Esophagus muscularis mucosa (tissue), 4 donors: ENCODE data around the gene LHX4. TPM values are rescaled to one million over a fixed set of nuclear protein-coding genes. Genes with fewer than 3 reads are reported as not detected.

ENCODE experiments used
- DNase-seq: peaks from one replicate; pipeline ENCODE4 v3.0.0-alpha.2; 2017; ENCODE audit errors: extremely low spot score
- H3K27ac ChIP-seq, 4 donors: fragments of 200-600 bp; sonication (generic); replicated peaks in 1 of 4; 1 replicate in 3 of 4; 2 replicates in 1 of 4; pipeline ENCODE4 v1.5.1; 2016 to 2019; ENCODE audit warnings: mild to moderate bottlenecking in 1 of 4
- H3K27me3 ChIP-seq, 4 donors: fragments of 200-600 bp; sonication (generic); one replicate each; pipeline versions ENCODE4 v1.5.1 to v1.6.0; 2016 to 2019
- H3K36me3 ChIP-seq, 4 donors: fragments of 200-600 bp; sonication (generic); one replicate each; pipeline ENCODE4 v1.5.1; 2016 to 2019
- H3K4me1 ChIP-seq, 4 donors: fragments of 200-600 bp; sonication (generic); one replicate each; pipeline ENCODE4 v1.5.1; 2016 to 2019
- H3K4me3 ChIP-seq, 4 donors: fragments of 200-600 bp; sonication (generic); 1 replicate in 2 of 4; 2 replicates in 2 of 4; pipeline ENCODE4 v1.5.1; 2016 to 2019; ENCODE audit warnings: mild to moderate bottlenecking in 4 of 4, moderate library complexity in 1 of 4
- H3K9me3 ChIP-seq, 4 donors: fragments of 200-600 bp; sonication (generic); 1 replicate in 3 of 4; 2 replicates in 1 of 4; pipeline ENCODE4 v1.5.1; 2016 to 2019
- CTCF ChIP-seq, 3 experiments: fragments of 200-600 bp in 2 of 3; fragments of 450-650 bp in 1 of 3; sonication (generic) in 2 of 3; IDR thresholded peaks; one replicate each; pipeline ENCODE4 v1.5.1; 2017 to 2019; ENCODE audit warnings: antibody characterized with exemption in 3 of 3, mild to moderate bottlenecking in 2 of 3, moderate library complexity in 1 of 3
- EP300 ChIP-seq: sonication (generic); formaldehyde crosslinking; IDR thresholded peaks from one replicate; pipeline ENCODE4 v1.6.1; 2017; ENCODE audit warnings: antibody characterized with exemption
- POLR2A ChIP-seq: fragments of 450-650 bp; IDR thresholded peaks from one replicate; pipeline ENCODE4 v1.6.1; 2017; ENCODE audit warnings: antibody characterized with exemption, moderate library complexity, mild to moderate bottlenecking, low read depth
- POLR2AphosphoS5 ChIP-seq, 2 donors: sonication (generic); formaldehyde crosslinking; IDR thresholded peaks; one replicate each; pipeline ENCODE4 v1.6.1; 2017; ENCODE audit warnings: antibody characterized with exemption in 2 of 2
- WGBS: methylation state at CpG from one replicate; pipeline ENCODE4 v1.1.5; 2018; 5-methylcytosine and 5-hydroxymethylcytosine counted together
- intact Hi-C: fragments of 100-400 bp; cut with DNase I; formaldehyde crosslinking; loops from one replicate; pipeline ENCODE4 v1.15.1; 2023
- total RNA-seq, 4 donors: library from RNA; depleted of rRNA; stranded (reverse); fragments of >200 nt; gene quantifications; one replicate each; pipeline versions ENCODE4 v1.1.0 to v1.2.1, GENCODE V29; 2016

The LHX4 gene
- total RNA-seq, 4 donors from 2014 or later, result not detected

- TF ChIP-seq POLR2AphosphoS5 (IDR thresholded peaks at IDR 0.05) (no peak), EP300 (no peak), CTCF (IDR thresholded peaks at IDR 0.05) (no peak), POLR2A (no peak)
Observed at GRCh38 chr1:180290265-180291001, 60.4 kb downstream of the LHX4 start.

GRCh38 chr1:180291004-180291403 lies 60.9 kb downstream of the LHX4 start:
- WGBS, result 84% methylated on average over 1 of the region's 1 CpG
- H3K9me3 ChIP-seq, result no peaks in the 10 kb centered on the region
- DNase-seq, result no peak
- TF ChIP-seq CTCF (IDR thresholded peaks at IDR 0.05) (no peak), EP300 (no peak), POLR2AphosphoS5 (IDR thresholded peaks at IDR 0.05) (no peak), POLR2A (no peak)
- H3K36me3 ChIP-seq, result peaks cover 0 to 7% (median 3%) of the 10 kb centered on the region in 4 donors
- intact Hi-C loops, result no loop called here
- no peak overlapping the region for H3K27ac ChIP-seq
- peaks cover 0 to 4% (median 0%) of the 10 kb centered on the region in 4 donors for H3K4me1 ChIP-seq
- H3K27me3 ChIP-seq, result no peaks in the 10 kb centered on the region
- no peak overlapping the region for H3K4me3 ChIP-seq

More at GRCh38 chr1:180290265-180291001, 60.4 kb downstream of the LHX4 start:
- Histone ChIP-seq H3K4me1 (peaks cover 0 to 4% (median 0%) of the 10 kb centered on the region in 4 donors), H3K4me3 (no peak overlapping the region), H3K9me3 (no peaks in the 10 kb centered on the region), H3K27ac (no peak overlapping the region), H3K36me3 (peaks cover 0 to 9% (median 3%) of the 10 kb centered on the region in 4 donors), H3K27me3 (no peaks in the 10 kb centered on the region)
- DNase-seq, result no peak
- WGBS, result 90% methylated on average over 6 of the region's 6 CpGs
- intact Hi-C loops, result no loop called here

GRCh38 chr1:180294711-180295110 lies 64.6 kb downstream of the LHX4 start:
- Histone ChIP-seq H3K9me3 (no peaks in the 10 kb centered on the region), H3K27me3 (no peaks in the 10 kb centered on the region), H3K4me3 (no peak overlapping the region), H3K4me1 (no peaks in the 10 kb centered on the region), H3K36me3 (no peaks in the 10 kb centered on the region), H3K27ac (no peak overlapping the region)
- TF ChIP-seq POLR2A (no peak), CTCF (IDR thresholded peaks at IDR 0.05) (no peak), POLR2AphosphoS5 (IDR thresholded peaks at IDR 0.05) (no peak), EP300 (no peak)
- 94% methylated on average over 2 of the region's 2 CpGs for WGBS
- DNase-seq, result no peak
- intact Hi-C loops, result no loop called here

- TF ChIP-seq EP300 (no peak), POLR2AphosphoS5 (IDR thresholded peaks at IDR 0.05) (no peak), POLR2A (no peak), CTCF (IDR thresholded peaks at IDR 0.05) (no peak)
- Histone ChIP-seq H3K4me3 (no peak overlapping the region), H3K36me3 (no peaks in the 10 kb centered on the region), H3K27ac (no peak overlapping the region), H3K9me3 (no peaks in the 10 kb centered on the region), H3K4me1 (no peaks in the 10 kb centered on the region), H3K27me3 (no peaks in the 10 kb centered on the region)
- DNase-seq, result no peak
- 100% methylated on average over 1 of the region's 1 CpG for WGBS
- intact Hi-C loops, result no loop called here
Observed at GRCh38 chr1:180295999-180296398, 65.9 kb downstream of the LHX4 start.
